Mucosa of descending colon (tissue), 3 donors: ENCODE data around the gene TTLL9. TPM values are rescaled to one million over a fixed set of nuclear protein-coding genes. Genes with fewer than 3 reads are reported as not detected.
"Not testable (repeated sequence)": the region's sequence is repeated elsewhere in the genome, so short reads cannot be mapped to it uniquely, and the experiment has no call there.

Source experiments
- ATAC-seq: fragments of 200-7000 bp; cut with Tn5 transposase; one replicate; pipeline ENCODE4 v1.9.1; 2020; ENCODE audit warnings: mild to moderate bottlenecking, moderate library complexity
- DNase-seq, 3 donors: peaks; one replicate each; pipeline ENCODE4 v3.0.0-alpha.2; 2020
- H3K36me3 ChIP-seq: fragments of 200-600 bp; one replicate; pipeline ENCODE4 v1.8.0; 2021; ENCODE audit warnings: low read depth, mild to moderate bottlenecking
- H3K4me1 ChIP-seq: fragments of 200-600 bp; one replicate; pipeline ENCODE4 v1.8.0; 2021; ENCODE audit warnings: low read depth, mild to moderate bottlenecking
- H3K4me3 ChIP-seq: fragments of 200-600 bp; one replicate; pipeline ENCODE4 v1.8.0; 2021; ENCODE audit warnings: mild to moderate bottlenecking
- H3K9me3 ChIP-seq: fragments of 200-600 bp; one replicate; pipeline ENCODE4 v1.8.0; 2021; ENCODE audit warnings: mild to moderate bottlenecking
- intact Hi-C, 2 donors: fragments of 100-400 bp; cut with DNase I in 1 of 2; cut with micrococcal nuclease in 1 of 2; formaldehyde crosslinking; loops; one replicate each; pipeline versions ENCODE4 v1.11.0 to v1.11.1; 2022; cut with DNase I, micrococcal nuclease
- total RNA-seq, 3 donors: library from RNA; stranded (reverse); fragmentation: NEBNext Ultra II Directional in 2 of 3; extraction: Animal tissue kit (Norgen Biotek cat#: 25700) in 2 of 3; gene quantifications; one replicate each; pipeline versions ENCODE4 v1.2.1 to v1.2.4, GENCODE V29; 2021 to 2023
- TF ChIP-seq, protein P1 (sequence below): fragments of 200-600 bp; IDR thresholded peaks from one replicate; pipeline ENCODE4 v1.8.0; 2022; ENCODE audit warnings: antibody characterized with exemption, mild to moderate bottlenecking
- donor health status: DM: no; HTN: no; CAD: no; lungs with moderate emphysema.
- donor health status: DM: no; HTN: no; CAD: no.
- donor health status: DM: no; HTN: yes; CAD: no.

Gene TTLL9
- total RNA-seq, 3 donors from 2014 or later: 0.25 TPM; not detected in 2

DNA sequence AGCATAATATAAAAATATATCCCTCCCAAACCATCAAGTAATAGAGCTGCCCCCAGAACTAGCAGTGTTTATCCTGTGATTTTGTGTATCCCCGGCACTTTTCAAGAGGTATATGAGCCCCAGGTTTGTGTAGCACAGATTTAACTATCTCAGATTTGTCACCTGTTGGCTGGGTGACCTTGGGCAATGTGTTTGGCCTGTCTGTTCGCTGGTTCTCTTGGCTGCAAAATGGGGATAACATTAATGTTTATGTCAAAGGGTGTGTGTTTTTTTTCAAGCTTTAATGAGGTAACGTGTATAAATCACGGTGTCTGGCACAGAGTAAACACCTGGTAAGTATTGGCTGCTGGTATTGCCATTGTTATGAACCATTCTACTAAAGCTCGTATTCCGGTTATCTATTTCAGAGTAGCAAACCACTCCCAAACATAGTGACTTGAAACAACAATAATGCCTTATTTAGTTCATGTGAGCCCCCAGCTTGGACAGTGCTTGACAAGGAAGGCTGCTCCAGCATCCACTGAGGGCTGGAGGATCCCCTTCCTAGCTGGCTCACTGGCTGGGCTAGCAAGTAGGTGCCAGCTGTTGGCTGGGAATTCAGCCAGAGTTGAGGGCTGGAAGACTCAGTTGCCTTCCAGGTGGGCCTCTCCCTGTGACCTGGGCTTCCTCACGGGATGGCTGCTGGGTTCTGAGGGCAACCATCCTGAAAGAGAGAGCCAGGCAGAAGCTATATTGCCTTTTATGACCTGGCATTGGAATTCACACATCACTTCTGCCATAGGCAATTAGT is 45.3 kb downstream of the TTLL9 start:
- ATAC-seq (no peak), DNase-seq (no peak)
- intact Hi-C loops: no loop called here
- no peaks in the 10 kb centered on the region for H3K36me3 ChIP-seq
- H3K9me3 ChIP-seq: no peaks in the 10 kb centered on the region
- H3K4me3 ChIP-seq: no peak overlapping the region
- H3K4me1 ChIP-seq: no peaks in the 10 kb centered on the region
- TF ChIP-seq, protein P1, sequence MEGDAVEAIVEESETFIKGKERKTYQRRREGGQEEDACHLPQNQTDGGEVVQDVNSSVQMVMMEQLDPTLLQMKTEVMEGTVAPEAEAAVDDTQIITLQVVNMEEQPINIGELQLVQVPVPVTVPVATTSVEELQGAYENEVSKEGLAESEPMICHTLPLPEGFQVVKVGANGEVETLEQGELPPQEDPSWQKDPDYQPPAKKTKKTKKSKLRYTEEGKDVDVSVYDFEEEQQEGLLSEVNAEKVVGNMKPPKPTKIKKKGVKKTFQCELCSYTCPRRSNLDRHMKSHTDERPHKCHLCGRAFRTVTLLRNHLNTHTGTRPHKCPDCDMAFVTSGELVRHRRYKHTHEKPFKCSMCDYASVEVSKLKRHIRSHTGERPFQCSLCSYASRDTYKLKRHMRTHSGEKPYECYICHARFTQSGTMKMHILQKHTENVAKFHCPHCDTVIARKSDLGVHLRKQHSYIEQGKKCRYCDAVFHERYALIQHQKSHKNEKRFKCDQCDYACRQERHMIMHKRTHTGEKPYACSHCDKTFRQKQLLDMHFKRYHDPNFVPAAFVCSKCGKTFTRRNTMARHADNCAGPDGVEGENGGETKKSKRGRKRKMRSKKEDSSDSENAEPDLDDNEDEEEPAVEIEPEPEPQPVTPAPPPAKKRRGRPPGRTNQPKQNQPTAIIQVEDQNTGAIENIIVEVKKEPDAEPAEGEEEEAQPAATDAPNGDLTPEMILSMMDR: no peak

DNA sequence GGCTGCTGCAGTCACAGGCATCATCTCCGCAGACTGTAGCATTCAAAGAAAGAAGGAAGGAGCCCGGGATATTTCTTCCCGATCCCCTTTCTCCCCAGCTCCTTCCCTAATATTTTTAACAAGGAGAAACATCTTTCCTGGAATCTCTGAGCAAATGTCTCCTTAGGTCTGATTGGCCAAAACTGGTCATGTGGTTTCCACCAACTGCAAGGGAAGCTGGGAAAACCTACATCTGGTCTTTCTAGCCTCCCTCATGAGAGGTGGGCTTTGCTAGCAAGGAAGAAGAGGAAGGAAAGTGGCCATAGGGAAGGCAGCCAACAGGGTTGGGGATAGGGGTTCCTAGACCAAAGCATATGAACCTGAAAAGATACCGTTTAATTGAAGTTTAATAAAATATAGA is 46.3 kb downstream of the TTLL9 start:
- DNase-seq (no peak), ATAC-seq (no peak)
- TF ChIP-seq, protein P1: no peak
- no peak overlapping the region for H3K4me3 ChIP-seq
- H3K9me3 ChIP-seq: no peaks in the 10 kb centered on the region
- no peaks in the 10 kb centered on the region for H3K4me1 ChIP-seq
- intact Hi-C loops: no loop called here
- no peaks in the 10 kb centered on the region for H3K36me3 ChIP-seq

DNA sequence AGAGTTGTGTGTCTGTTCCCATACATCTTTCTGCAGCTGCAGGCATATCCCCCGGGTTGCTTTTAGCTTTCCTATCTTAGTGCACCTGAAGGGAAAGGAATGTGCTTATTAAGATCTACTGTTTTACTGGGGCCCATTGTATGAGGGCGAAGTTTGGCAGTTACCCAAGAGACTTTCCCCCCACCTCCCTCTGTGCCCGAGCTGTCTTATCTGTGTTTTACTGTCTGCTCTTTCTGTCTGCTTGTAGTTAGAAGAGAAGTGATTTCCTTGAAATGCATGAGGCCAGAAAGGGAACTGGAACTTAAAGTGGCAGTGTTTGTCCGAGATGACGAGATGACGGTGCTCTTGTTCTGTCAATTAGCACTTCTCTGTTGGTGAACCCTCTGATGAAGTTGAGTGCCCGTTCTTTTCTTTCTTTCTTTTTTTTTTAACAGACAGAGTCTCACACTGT is 47.6 kb downstream of the TTLL9 start:
- DNase-seq, H3K36me3 ChIP-seq, H3K4me3 ChIP-seq, H3K9me3 ChIP-seq, ATAC-seq, intact Hi-C loops, H3K4me1 ChIP-seq: not testable (repeated sequence)

DNA sequence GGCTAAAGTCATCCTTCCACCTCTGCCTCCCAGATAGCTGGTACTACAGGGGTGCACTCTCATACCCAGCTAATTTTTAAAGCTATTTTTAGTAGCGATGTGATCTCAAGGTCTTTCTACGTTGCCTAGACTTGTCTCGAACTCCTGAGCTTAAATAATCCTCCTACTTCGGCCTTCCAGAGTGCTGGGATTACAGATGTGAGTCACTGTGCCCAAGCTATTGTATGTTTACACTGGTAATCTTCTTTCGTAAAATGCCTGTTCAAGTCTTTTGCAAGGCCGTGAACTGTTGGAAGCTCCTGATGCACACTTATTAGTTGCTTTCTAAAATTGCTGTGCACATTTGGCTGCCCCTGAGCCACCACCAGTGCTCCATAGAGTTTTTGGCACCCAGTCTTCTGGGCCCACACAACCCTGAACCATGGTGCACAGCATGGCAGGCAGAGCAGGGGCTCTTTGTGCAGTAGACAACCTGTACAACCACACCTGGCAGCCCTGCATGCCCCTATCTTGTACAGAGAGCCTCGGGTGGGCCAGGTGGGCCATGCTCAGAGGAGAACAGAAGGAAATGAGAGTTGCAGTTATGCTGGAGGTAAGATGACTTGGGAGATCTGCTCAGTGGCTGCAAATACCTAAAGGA is 48.2 kb downstream of the TTLL9 start:
- TF ChIP-seq, protein P1: no peak
- no peaks in the 10 kb centered on the region for H3K36me3 ChIP-seq
- H3K4me3 ChIP-seq: no peak overlapping the region
- intact Hi-C loops: no loop called here
- ATAC-seq (no peak), DNase-seq (no peak)
- H3K9me3 ChIP-seq: no peaks in the 10 kb centered on the region
- H3K4me1 ChIP-seq: no peaks in the 10 kb centered on the region

DNA sequence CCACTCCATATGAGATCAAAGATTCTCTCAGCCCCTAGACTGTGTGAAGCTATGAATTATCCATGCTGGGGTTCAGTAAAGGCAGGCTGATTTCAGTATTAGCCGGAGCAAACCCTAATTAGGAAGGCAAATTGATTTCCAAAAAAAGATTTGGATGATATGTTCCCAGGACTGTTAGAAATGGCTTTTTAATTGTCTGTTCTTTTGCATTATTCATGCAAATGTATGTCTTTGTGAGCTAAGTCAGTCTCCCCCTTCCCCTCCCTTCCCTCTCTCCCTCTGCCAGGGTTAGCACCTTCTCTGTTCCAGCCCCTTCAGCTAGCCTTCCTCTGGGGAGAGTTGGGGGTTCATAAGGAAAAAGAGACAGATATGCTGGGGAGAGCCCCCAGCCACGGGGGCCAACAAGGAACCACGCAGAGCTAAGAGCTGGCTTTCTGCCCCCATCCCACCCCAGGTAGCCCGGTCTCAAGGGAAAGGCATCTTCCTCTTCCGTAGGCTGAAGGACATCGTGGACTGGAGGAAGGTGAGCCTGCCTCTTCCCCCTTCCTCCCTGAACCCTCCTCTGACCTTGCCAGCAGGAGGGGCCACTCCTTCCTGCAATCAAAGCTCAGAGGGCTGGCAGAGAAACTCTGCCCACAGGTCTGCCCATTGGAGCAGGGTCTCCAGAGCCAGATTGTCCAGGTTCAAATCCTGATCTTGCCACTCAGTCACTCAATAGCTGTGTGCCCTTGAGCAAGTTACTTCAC is 49.1 kb downstream of the TTLL9 start:
- intact Hi-C loops: no loop called here
- DNase-seq: no peak
- TF ChIP-seq, protein P1: no peak
- Histone ChIP-seq H3K4me3 (no peak overlapping the region), H3K36me3 (no peaks in the 10 kb centered on the region), H3K4me1 (no peaks in the 10 kb centered on the region), H3K9me3 (no peaks in the 10 kb centered on the region)
- no peak for ATAC-seq
